HL-60 (cell line): ENCODE data around the gene FOXO6.

ENCODE experiments used
- CTCF ChIP-seq: IDR thresholded peaks from one replicate; pipeline ENCODE4 v1.5.1; 2011; ENCODE audit warnings: low read length, control low read depth, inconsistent platforms; ENCODE audit not compliant: insufficient read depth
- GABPA ChIP-seq: IDR thresholded peaks from 2 replicates; pipeline ENCODE4 v1.6.1; 2012; ENCODE audit warnings: low read depth
- POLR2AphosphoS5 ChIP-seq: IDR thresholded peaks from 2 replicates; pipeline ENCODE4 v1.6.1; 2012; ENCODE audit warnings: low read depth
- REST ChIP-seq: IDR thresholded peaks from 2 replicates; pipeline ENCODE4 v1.6.1; 2012; ENCODE audit warnings: low read depth; ENCODE audit not compliant: insufficient replicate concordance

- TF ChIP-seq GABPA (no peak), CTCF (no peak), POLR2AphosphoS5 (no peak), REST (no peak)
Measured at GRCh38 chr1:41420351-41420750, 59.1 kb downstream of the FOXO6 start.
